B cell (primary cell): ENCODE data around the gene PTGES3L. TPM values are rescaled to one million over a fixed set of nuclear protein-coding genes. Genes with fewer than 3 reads are reported as not detected.
A peak's percentile ranks its signal among the peaks of the same experiment; 100 is the strongest.

Experiments used
- ATAC-seq: fragments of 200-7000 bp; cut with Tn5 transposase; one replicate; pipeline ENCODE4 v1.10.0; 2021; ENCODE audit warnings: low read depth, mild to moderate bottlenecking, moderate number of reproducible peaks, moderate library complexity
- CTCF ChIA-PET: fragments of 350-600 bp; sonication (Branson Sonifier 250); formaldehyde crosslinking; loops from one replicate; lab custom pipeline; 2021; ENCODE audit warnings: antibody characterized with exemption, inconsistent platforms; lab: Charles Lee
- POLR2A ChIA-PET: fragments of 350-600 bp; sonication (Branson Sonifier 250); formaldehyde crosslinking; loops from one replicate; lab custom pipeline; 2021; ENCODE audit warnings: antibody characterized with exemption; lab: Charles Lee
- DNase-seq: peaks from one replicate; pipeline ENCODE4 v3.0.0; 2013
- H2AFZ ChIP-seq: 2 replicates; pipeline ENCODE4 v1.6.1; 2012; ENCODE audit warnings: mild to moderate bottlenecking, low read depth, low read length; ENCODE audit not compliant: insufficient read depth, poor library complexity, severe bottlenecking
- H3K27ac ChIP-seq, 2 donors: 1 replicate in 1 of 2; 2 replicates in 1 of 2; pipeline ENCODE4 v1.5.1; 2012 to 2013; ENCODE audit warnings: low read length in 2 of 2, mild to moderate bottlenecking in 2 of 2, moderate library complexity in 1 of 2
- H3K27me3 ChIP-seq, 4 experiments: fragments of 200-600 bp in 1 of 4; sonication (generic) in 1 of 4; replicated peaks in 1 of 4; 1 replicate in 2 of 4; 2 replicates in 2 of 4; pipeline versions ENCODE4 v1.6.1 to v1.7.0; 2013 to 2016; ENCODE audit warnings: low read length in 3 of 4, mild to moderate bottlenecking in 2 of 4, mixed read lengths in 1 of 4, moderate library complexity in 1 of 4; ENCODE audit not compliant: insufficient read depth in 4 of 4, control insufficient read depth in 3 of 4; ENCODE audit errors: control extremely low read depth in 1 of 4
- H3K36me3 ChIP-seq, 2 experiments: replicated peaks in 1 of 2; 1 replicate in 1 of 2; 2 replicates in 1 of 2; pipeline versions ENCODE4 v1.6.1 to v1.7.1; 2013; ENCODE audit warnings: low read length in 1 of 2; ENCODE audit not compliant: insufficient read depth in 2 of 2, control insufficient read depth in 1 of 2; ENCODE audit errors: control extremely low read depth in 1 of 2, extremely low read depth in 1 of 2
- H3K4me1 ChIP-seq, 2 donors: fragments of 200-600 bp in 1 of 2; sonication (generic) in 1 of 2; 1 replicate in 1 of 2; 2 replicates in 1 of 2; pipeline versions ENCODE4 v1.5.1 to v1.6.1; 2013 to 2017; ENCODE audit warnings: low read length in 2 of 2; ENCODE audit not compliant: control insufficient read depth in 2 of 2, insufficient read depth in 2 of 2
- H3K4me2 ChIP-seq: replicated peaks from 2 replicates; pipeline ENCODE3; 2012; ENCODE audit warnings: mild to moderate bottlenecking, low read depth, low read length; ENCODE audit not compliant: poor library complexity, severe bottlenecking
- H3K4me3 ChIP-seq, 5 experiments: fragments of 200-600 bp in 1 of 5; sonication (generic) in 1 of 5; 1 replicate in 3 of 5; 2 replicates in 2 of 5; pipeline versions ENCODE4 v1.5.1 to v1.7.0; 2011 to 2016; ENCODE audit warnings: low read length in 4 of 5, mild to moderate bottlenecking in 4 of 5, low read depth in 2 of 5, control low read depth in 1 of 5, moderate library complexity in 1 of 5; ENCODE audit not compliant: insufficient read depth in 1 of 5; ENCODE audit errors: control extremely low read depth in 1 of 5, extremely low read depth in 1 of 5
- H3K79me2 ChIP-seq: fragments of 200-600 bp; sonication (generic); one replicate; pipeline ENCODE4 v1.6.0; 2016; ENCODE audit warnings: low read length; ENCODE audit not compliant: control insufficient read depth, insufficient read depth
- H3K9ac ChIP-seq: fragments of 200-600 bp; sonication (generic); 2 replicates; pipeline ENCODE4 v1.6.1; 2017; ENCODE audit warnings: mild to moderate bottlenecking, low read length, moderate library complexity
- H3K9me3 ChIP-seq, 3 donors: one replicate each; pipeline versions ENCODE4 v1.6.1 to v1.7.1; 2013; ENCODE audit warnings: low read length in 2 of 3; ENCODE audit not compliant: control insufficient read depth in 2 of 3, insufficient read depth in 1 of 3; ENCODE audit errors: control extremely low read depth in 1 of 3
- H4K20me1 ChIP-seq: 2 replicates; pipeline ENCODE4 v1.6.0; 2012; ENCODE audit warnings: mild to moderate bottlenecking, low read length; ENCODE audit not compliant: insufficient read depth, control insufficient read depth, poor library complexity, severe bottlenecking
- H3K27ac Mint-ChIP-seq: one replicate; pipeline ENCODE4 v1.8.0; 2021; ENCODE audit warnings: mixed read lengths
- H3K27me3 Mint-ChIP-seq: one replicate; pipeline ENCODE4 v1.8.0; 2021; ENCODE audit warnings: mixed read lengths
- H3K4me1 Mint-ChIP-seq: one replicate; pipeline ENCODE4 v1.8.0; 2021; ENCODE audit warnings: mixed read lengths
- H3K4me3 Mint-ChIP-seq: one replicate; pipeline ENCODE4 v1.8.0; 2021; ENCODE audit warnings: mixed read lengths
- H3K9me3 Mint-ChIP-seq: one replicate; pipeline ENCODE4 v1.8.0; 2022; ENCODE audit warnings: mixed read lengths; ENCODE audit not compliant: insufficient read depth
- CTCF ChIP-seq: fragments of 200-600 bp; IDR thresholded peaks from one replicate; pipeline ENCODE4 v1.8.0; 2022; ENCODE audit warnings: antibody characterized with exemption, mild to moderate bottlenecking
- EZH2 ChIP-seq: IDR thresholded peaks from 2 replicates; pipeline ENCODE4 v1.6.1; 2012; ENCODE audit warnings: borderline replicate concordance, low read depth, mild to moderate bottlenecking, moderate library complexity, low read length; ENCODE audit not compliant: insufficient read depth, poor library complexity, severe bottlenecking
- WGBS: methylation state at CpG from one replicate; pipeline ENCODE4 v1.1.5; 2013; ENCODE audit warnings: missing lambda C conversion rate; ENCODE audit not compliant: insufficient coverage; 5-methylcytosine and 5-hydroxymethylcytosine counted together
- intact Hi-C: fragments of 100-400 bp; cut with micrococcal nuclease; formaldehyde crosslinking; loops from one replicate; pipeline ENCODE4 v1.10.0; 2022
- polyA plus RNA-seq: library from polyadenylated mRNA; depleted of rRNA; stranded (reverse); fragments of >200 nt; gene quantifications from 2 replicates; pipeline ENCODE4 v1.2.3, GENCODE V29; 2012
- total RNA-seq, 2 donors: library from RNA; stranded (reverse); fragments of 120-200 nt in 1 of 2; gene quantifications; 1 replicate in 1 of 2; 2 replicates in 1 of 2; pipeline versions ENCODE4 v1.2.3 to v1.2.4, GENCODE V29; 2013 to 2022

Gene PTGES3L
- total and polyA plus RNA-seq, 2 donors (not counting 1 experiment from before 2014, with no cell fraction given) = 0.94 to 1.0 TPM

- Mint-ChIP-seq H3K4me1 (peaks cover 29% of the 10 kb centered on the region), H3K27ac (peak within 1 kb of the TSS; percentile 87), H3K27me3 (no peaks in the 10 kb centered on the region), H3K9me3 (no peaks in the 10 kb centered on the region), H3K4me3 (peak within 1 kb of the TSS; percentile 88)
- H3K79me2 ChIP-seq = no peaks in the 10 kb centered on the region
- peaks cover 9 to 31% of the 10 kb centered on the region in 2 donors for H3K4me1 ChIP-seq
- WGBS = under 1% methylated on average over 50 of the region's 61 CpGs
- intact Hi-C loops = loop anchor here (1.0 to 2.0 kb wide), 6 partner anchors 18 to 344 kb away; partner anchors contain the start of genes BRCA1, IFI35 and RPL27
- ATAC-seq = peak; percentile 71
- H3K9ac ChIP-seq = peak within 1 kb of the TSS; percentile 69
- peak within 1 kb of the TSS; percentile 49 to 77 (median 68) for H3K4me3 ChIP-seq
- TF ChIP-seq EZH2 (no peak), CTCF (peak; percentile 62)
- peak within 1 kb of the TSS in 1 of 2 donors; percentile 63 for H3K27ac ChIP-seq
- H3K36me3 ChIP-seq = no peaks in the 10 kb centered on the region
- H3K4me2 ChIP-seq = peak within 1 kb of the TSS; percentile 88
- H3K27me3 ChIP-seq = no peaks in the 10 kb centered on the region
- POLR2A ChIA-PET = interaction anchor here (0.8 to 3.5 kb wide), 9 partner anchors 18 to 460 kb away, joined by 3 to 30 read pairs (median 4); partner anchors contain the start of genes DHX8, IFI35, NBR1 and RPL27
- peak within 1 kb of the TSS; percentile 79 for H2AFZ ChIP-seq
- no peaks in the 10 kb centered on the region for H4K20me1 ChIP-seq
- CTCF ChIA-PET = interaction anchor here (0.6 to 2.1 kb wide), 13 partner anchors 18 to 459 kb away, joined by 3 to 10 read pairs (median 5); partner anchors contain the start of genes DHX8, IFI35, NBR1 and RPL27
- H3K9me3 ChIP-seq = no peaks in the 10 kb centered on the region
- DNase-seq = peak; percentile 92
These were observed 44.8 kb upstream of the PTGES3L start, which contains the start of gene RND2 for GRCh38 chr17:43024407-43025289. RND2 (plus strand) TSS chr17:43025231; CDS start chr17:43025348, 117 bp downstream.
